GM21528 (cell line): Measurements from ENCODE around the gene RBL2.
A peak's percentile ranks its signal among the peaks of the same experiment; 100 is the strongest.
"Not testable (repeated sequence)": the region's sequence is repeated elsewhere in the genome, so short reads cannot be mapped to it uniquely, and the experiment has no call there.

Experiments
- ATAC-seq: cut with Tn5 transposase; IDR thresholded peaks from one replicate; pipeline ENCODE4 v1.9.1; 2021; ENCODE audit warnings: mild to moderate bottlenecking, moderate library complexity; ENCODE audit not compliant: unreplicated experiment, low FRiP score

RBL2 gene

DNA sequence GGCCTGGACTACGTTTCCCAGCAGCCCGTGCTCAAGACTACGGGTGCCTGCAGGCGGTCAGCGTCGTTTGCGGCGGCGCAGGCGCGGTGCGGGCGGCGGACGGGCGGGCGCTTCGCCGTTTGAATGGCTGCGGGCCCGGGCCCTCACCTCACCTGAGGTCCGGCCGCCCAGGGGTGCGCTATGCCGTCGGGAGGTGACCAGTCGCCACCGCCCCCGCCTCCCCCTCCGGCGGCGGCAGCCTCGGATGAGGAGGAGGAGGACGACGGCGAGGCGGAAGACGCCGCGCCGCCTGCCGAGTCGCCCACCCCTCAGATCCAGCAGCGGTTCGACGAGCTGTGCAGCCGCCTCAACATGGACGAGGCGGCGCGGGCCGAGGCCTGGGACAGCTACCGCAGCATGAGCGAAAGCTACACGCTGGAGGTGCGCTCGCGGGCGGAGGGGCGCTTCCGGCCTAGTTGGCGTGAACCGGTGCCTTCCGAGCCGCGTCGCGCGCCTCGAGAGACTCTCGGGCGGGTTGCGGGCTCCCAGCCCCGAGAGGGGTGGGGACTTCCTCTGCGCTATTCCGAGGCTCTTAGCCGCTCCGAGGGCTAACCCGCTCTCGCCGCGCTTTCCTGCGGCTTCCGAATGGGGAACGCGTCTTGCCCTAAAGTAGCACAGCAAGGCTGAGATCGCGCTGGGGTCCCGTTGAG lies at the start of gene RBL2:
Gene RBL2, plus strand, starts transcription at position 95 of the 689 bp plus-strand sequence. Its CDS starts 86 bp downstream, at position 181.
- ATAC-seq = peak; percentile 73

GRCh38 chr16:53384610-53385009 lies 49.7 kb upstream of the RBL2 start:
- ATAC-seq = not testable (repeated sequence)

- ATAC-seq = no peak
Measured at GRCh38 chr16:53404959-53405358, 29.3 kb upstream of the RBL2 start.

GRCh38 chr16:53412549-53412948 lies 21.7 kb upstream of the RBL2 start:
- no peak for ATAC-seq

- ATAC-seq = no peak
Measured at GRCh38 chr16:53413864-53414263, 20.4 kb upstream of the RBL2 start.

GRCh38 chr16:53414381-53414780 lies 19.9 kb upstream of the RBL2 start:
- ATAC-seq = no peak

DNA sequence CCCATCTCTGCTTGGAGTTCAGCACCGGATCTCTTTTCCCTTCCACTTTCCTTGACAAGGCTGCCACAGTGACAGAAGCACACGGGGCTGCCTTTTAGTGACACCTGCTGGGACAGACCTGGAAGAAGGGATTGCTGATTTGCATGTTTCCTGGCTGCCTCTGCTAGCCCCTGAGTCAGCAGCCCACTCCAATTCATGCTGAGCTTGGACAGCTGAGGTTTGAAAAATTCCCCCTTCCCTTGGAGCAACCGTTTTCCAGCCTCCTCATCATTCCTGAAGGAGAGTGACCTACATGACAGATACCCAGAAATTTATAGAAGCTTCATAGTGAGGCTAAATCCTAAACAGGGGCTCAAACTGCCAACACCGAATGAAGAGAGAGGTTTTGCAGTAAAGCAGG lies 18.8 kb upstream of the RBL2 start:
- ATAC-seq = no peak

DNA sequence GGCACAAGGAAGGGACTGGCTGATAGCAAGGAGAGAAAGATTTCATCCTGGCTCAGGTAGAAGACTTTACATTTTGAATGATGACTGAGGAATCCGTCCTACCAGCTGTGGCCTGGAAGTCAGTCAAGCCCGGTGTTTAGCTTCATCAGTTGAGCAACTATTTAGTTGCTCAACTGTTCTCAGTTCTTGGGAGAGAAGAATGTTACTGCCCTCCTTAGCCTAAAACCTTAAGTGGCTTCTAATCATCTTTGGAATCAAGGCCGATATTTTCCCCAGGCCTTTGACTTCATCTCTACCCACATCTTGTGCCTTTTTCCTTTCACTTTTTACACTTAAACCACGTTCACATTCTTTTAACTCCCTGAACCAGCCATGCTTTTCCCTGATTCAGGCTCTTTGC lies 17.3 kb upstream of the RBL2 start:
- ATAC-seq = no peak

DNA sequence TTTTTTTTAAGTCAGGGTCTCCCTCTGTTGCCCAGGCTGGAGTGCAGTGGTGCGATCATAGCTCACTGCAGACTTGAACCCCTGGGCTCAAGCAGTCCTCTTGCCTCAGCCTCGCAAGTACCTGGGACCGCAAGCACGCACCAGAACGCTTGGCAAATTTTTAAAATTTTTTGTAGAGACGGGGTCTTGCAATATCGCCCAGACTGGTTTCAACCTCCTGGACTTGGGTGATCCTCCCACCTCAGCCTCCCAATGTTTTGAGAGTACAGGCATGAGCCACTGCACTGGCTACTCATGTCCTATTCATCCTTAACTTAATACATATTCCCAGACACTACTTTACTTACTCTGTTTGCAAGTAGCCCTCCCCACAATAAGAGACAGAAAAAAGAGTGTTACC lies 16.3 kb upstream of the RBL2 start:
- ATAC-seq = no peak

DNA sequence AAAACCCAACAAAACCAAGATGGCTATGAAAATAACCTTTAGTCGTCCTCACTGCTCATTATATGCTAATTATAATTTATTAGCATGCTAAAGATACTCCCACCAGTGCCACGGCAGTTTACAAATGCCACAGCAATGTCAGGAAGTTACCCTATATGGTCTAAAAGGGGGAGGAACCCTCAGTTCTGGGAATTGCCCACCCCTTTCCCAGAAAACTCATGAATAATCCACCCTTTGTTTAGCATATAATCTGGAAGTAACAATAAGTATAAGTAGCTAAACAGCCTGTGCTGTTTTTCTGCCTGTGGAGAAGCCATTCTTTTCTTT lies 14.9 kb upstream of the RBL2 start:
- not testable (repeated sequence) for ATAC-seq

GRCh38 chr16:53421248-53421647 lies 13.0 kb upstream of the RBL2 start:
- ATAC-seq = no peak

GRCh38 chr16:53423968-53424367 lies 10.3 kb upstream of the RBL2 start:
- not testable (repeated sequence) for ATAC-seq

- ATAC-seq = no peak
Measured at GRCh38 chr16:53428681-53429080, 5.6 kb upstream of the RBL2 start.

DNA sequence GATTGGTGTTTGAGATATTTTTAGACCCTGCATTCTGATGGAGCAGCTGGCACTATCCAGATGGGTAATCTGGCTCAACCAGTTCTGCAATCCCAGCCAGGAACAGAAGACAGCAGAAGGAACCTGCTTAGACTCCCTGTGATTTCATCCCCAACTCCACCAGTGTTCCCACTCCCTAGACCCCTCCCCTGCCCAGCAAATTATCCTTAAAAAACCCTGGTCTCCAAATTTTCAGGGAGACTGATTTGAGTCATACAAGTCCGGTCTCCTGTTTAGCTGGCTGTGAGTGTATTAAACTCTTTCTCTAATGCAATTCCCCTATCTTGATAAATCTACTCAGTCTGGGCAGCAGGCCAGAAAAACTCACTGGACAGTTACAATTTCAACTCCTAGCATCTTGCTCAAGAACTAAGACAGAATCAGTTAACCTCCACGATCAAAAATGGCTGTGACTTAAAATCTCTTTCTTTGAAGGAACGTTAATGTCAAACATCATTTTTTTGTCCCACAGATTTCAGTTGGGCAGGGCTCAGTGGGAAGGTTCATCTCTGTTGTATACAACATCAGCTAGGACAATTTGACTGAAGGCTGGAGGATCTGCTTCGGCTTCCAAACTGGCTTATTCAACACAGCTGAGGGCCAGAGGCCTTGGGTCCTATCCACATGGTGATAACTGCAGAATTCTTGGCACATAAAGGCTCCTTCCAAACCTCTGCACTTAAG lies 4.9 kb upstream of the RBL2 start:
- ATAC-seq = no peak

DNA sequence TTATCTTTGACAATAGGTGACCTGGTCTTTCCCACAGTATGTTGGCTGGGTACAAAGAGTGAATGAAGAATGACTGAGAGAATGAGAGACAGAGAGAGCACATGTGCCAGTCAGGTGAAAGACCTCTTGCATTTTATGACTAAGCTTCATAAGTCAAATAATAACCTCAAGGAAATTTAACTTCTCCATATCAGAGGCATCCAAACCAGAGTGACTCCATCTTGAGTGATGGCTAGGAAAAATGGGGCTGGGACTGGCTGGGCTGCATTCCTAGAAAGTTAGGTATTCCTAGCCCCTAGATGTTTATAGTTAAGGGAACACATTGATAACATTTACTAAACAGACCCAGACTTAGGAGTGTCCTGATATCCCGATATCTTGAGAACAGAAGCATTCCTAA lies 3.9 kb upstream of the RBL2 start:
- no peak for ATAC-seq

- ATAC-seq = no peak
Measured at GRCh38 chr16:53433509-53433908, 762 bp upstream of the RBL2 start.

GRCh38 chr16:53433930-53434376 lies 318 bp upstream of the RBL2 start:
- no peak for ATAC-seq

GRCh38 chr16:53435066-53435688 lies 906 bp downstream of the RBL2 start:
- peak; percentile 90 for ATAC-seq

DNA sequence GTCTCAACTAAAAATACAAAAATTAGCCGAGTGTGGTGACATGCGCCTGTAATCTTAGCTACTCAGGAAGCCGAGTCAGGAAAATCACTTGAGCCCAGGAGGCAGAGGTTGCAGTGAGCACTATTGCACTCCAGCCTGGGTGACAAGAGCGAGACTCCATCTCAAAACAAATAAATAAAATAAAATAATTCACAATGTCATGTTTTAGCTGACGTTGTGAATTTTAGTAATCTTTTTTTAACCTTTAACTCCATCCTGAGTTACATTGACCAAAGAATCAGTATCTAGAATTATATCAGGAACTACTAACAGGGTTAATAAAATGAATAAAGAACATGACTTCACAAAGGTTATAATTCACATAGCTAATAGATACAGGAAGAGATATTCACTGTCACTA lies 5.9 kb downstream of the RBL2 start:
- no peak for ATAC-seq

- no peak for ATAC-seq
Measured at GRCh38 chr16:53445534-53445933, 11.3 kb downstream of the RBL2 start.

GRCh38 chr16:53446090-53446489 lies 11.8 kb downstream of the RBL2 start:
- ATAC-seq = no peak
